Stomach (tissue), 4 donors: Measurements from ENCODE around the gene KRT37.
"Not testable (repeated sequence)": the region's sequence is repeated elsewhere in the genome, so short reads cannot be mapped to it uniquely, and the experiment has no call there.

ENCODE experiments used
- CTCF ChIP-seq, 7 experiments: fragments of 450-650 bp in 4 of 7; fragments of 200-600 bp in 3 of 7; sonication (generic) in 3 of 7; IDR thresholded peaks; one replicate each; pipeline ENCODE4 v1.5.1; 2016 to 2019; ENCODE audit warnings: antibody characterized with exemption in 7 of 7, control low read depth in 2 of 7, mild to moderate bottlenecking in 1 of 7
- EP300 ChIP-seq: sonication (generic); formaldehyde crosslinking; IDR thresholded peaks from one replicate; pipeline ENCODE4 v1.6.1; 2017; ENCODE audit warnings: antibody characterized with exemption
- POLR2A ChIP-seq, 4 donors: fragments of 450-650 bp; IDR thresholded peaks; one replicate each; pipeline ENCODE4 v1.6.1; 2016; ENCODE audit warnings: antibody characterized with exemption in 4 of 4, control low read depth in 2 of 4, mild to moderate bottlenecking in 1 of 4, moderate library complexity in 1 of 4

DNA sequence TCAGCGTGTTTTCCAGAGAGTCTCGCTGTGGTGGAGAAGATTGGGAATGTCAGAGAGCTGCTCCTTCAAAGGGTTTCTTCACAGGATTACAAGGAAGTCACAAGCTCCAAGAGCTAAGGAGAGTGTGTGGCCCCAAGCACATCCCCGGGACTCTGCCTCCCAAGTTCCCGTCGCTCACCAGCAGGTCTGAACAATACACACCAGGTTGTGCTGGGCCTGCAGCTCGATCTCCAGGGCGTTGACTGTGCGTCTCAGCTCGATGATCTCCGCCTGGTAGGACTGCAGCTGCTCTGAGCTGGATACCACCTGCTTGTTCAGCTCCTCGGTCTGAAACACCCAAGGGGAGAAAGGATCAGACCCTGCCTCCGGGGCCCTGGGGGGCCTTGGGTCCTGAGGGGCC lies 29.3 kb downstream of the KRT37 start:
- not testable (repeated sequence) for TF ChIP-seq CTCF (IDR thresholded peaks at IDR 0.05); POLR2A (IDR thresholded peaks at IDR 0.05); EP300
